ENCODE results near the gene VGF.
"Not testable (repeated sequence)": the region's sequence is repeated elsewhere in the genome, so short reads cannot be mapped to it uniquely, and the experiment has no call there.

VGF gene

GRCh38 chr7:101114492-101114891, 50.9 kb downstream of the VGF start:
- DNase-seq, result no peak

GRCh38 chr7:101113836-101114235, 51.5 kb downstream of the VGF start:
- peak; percentile 41 for DNase-seq

DNA sequence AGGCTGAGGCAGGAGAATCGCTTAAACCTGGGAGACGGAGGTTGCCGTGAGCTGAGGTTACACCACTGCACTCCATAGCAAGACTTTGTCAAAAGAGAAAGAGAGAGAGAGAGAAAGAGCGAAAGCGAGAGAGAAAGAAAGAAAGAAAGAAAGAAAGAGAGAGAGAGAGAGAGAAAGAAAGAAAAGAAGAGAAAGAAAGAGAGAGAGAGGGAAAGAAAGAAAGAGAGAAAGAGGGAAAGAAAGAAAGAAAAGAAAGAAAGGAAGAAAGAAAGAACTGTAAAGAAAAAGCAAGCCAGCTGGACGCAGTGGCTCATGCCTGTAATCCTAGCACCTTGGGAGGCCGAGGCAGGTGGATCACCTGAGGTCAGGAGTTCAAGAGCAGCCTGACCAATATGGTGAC, 52.2 kb downstream of the VGF start:
- not testable (repeated sequence) for DNase-seq

All from inflammatory macrophage treated with lipopolysaccharide for 4 hours (primary cell).